HPDE6-E6E7 (cell line): Measurements from ENCODE around the gene ADAM11.

Experiments
- DNase-seq: peaks from one replicate; pipeline ENCODE4 v3.0.0; 2011; ENCODE audit warnings: missing footprints; ENCODE audit errors: extremely low spot score

Gene ADAM11

DNA sequence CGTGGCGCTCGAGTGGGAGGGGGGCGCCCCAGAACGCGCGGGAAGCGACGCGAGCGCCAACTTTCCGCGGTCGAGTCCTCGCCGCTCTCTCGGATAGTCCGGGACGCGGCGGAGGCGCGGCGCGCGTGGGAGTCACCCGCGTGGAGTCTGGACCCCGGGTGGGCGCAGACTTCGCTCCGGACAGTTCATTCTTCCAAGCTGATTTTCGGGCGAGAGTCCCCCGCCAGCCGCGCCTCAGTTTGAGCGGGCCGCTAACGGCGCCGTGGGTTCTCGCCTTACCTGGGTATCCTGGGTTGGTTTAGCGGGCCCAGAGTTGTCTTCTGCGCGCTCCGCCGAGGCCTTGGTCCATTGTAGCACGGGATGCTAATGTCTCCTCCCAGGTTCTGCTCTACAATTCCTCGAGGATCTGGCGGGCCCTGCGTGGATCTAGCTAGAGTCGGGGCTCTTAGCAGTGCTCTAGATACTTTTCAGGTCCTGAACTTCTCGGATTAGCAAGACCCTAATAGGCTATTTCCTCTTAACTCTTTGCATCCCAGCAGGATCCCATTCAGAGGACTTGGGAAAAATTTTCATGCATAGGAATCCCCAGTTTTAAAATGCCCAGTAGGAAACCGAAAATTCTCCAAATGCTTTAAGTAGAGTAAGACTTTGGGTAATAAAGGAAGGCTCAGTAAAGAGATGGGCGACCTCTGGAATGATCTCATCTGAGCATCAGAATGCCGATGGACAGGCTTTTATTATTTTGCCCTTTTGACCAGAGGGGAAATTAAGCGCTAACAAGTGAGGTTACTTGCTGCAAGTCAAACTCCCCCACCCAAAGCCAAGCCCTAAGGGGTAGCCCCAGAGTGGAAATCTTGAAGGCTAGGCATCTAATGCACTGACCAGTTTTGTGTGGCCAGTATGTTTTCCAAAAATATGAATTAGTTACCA lies 71.8 kb downstream of the ADAM11 start:
- DNase-seq: no peak

DNA sequence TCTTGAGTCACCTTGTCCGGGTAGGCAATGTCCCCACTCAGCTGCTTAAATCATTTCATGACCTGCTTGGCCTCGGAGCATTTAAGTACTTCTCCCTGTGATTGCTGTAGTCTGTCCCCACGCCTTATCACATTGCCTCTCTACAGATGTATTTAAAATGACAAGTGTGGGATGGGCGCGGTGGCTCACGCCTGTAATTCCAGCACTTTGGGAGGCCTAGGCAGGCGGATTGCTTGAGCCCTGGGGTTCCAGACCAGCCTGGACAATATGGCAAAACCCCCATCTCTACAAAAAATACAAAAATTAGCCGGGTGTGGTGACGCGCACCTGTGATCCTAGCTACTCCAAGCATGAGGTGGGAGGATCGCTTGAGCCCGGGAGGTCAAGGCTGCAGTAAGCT lies 72.6 kb downstream of the ADAM11 start:
- no peak for DNase-seq
